Measurements from ENCODE around the gene MMAA.
"Not testable (repeated sequence)": the region's sequence is repeated elsewhere in the genome, so short reads cannot be mapped to it uniquely, and the experiment has no call there.

DNA sequence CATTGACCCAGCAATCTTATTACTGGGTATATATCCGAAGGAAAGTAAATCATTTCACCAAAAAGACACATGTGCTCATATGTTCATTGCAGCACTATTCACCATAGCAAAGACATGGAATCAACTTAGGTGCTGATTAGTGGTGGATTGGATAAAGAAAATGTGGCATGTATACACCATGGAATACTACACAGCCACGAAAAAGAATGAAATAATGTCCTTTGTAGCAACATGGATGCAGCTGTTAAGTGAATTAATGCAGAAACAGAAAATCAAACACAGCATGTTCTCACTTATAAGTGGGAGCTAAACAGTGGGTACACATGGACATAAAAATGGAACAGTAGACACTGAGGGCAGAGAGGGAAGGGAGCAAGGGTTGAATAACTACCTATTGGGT lies 72.2 kb downstream of the MMAA start:
- TF ChIP-seq, protein P1, sequence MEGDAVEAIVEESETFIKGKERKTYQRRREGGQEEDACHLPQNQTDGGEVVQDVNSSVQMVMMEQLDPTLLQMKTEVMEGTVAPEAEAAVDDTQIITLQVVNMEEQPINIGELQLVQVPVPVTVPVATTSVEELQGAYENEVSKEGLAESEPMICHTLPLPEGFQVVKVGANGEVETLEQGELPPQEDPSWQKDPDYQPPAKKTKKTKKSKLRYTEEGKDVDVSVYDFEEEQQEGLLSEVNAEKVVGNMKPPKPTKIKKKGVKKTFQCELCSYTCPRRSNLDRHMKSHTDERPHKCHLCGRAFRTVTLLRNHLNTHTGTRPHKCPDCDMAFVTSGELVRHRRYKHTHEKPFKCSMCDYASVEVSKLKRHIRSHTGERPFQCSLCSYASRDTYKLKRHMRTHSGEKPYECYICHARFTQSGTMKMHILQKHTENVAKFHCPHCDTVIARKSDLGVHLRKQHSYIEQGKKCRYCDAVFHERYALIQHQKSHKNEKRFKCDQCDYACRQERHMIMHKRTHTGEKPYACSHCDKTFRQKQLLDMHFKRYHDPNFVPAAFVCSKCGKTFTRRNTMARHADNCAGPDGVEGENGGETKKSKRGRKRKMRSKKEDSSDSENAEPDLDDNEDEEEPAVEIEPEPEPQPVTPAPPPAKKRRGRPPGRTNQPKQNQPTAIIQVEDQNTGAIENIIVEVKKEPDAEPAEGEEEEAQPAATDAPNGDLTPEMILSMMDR (IDR thresholded peaks at IDR 0.05), result not testable (repeated sequence)
- not testable (repeated sequence) for TF ChIP-seq ZFX (IDR thresholded peaks at IDR 0.05; ENCODE audit: borderline replicate concordance)

Data from 22Rv1 (cell line).